Prostate gland (tissue), 2 donors: ENCODE data around the gene CUTC. TPM values are rescaled to one million over a fixed set of nuclear protein-coding genes. Genes with fewer than 3 reads are reported as not detected.

Source experiments
- DNase-seq: peaks from one replicate; pipeline ENCODE4 v3.0.0-alpha.2; 2019; ENCODE audit warnings: low spot score
- H3K27ac ChIP-seq, 2 donors: fragments of 200-600 bp; sonication (generic); 2 replicates each; pipeline ENCODE4 v1.5.1; 2017 to 2019
- H3K27me3 ChIP-seq: fragments of 200-600 bp; sonication (generic); replicated peaks from 2 replicates; pipeline ENCODE4 v1.5.1; 2019; ENCODE audit not compliant: insufficient read depth
- H3K36me3 ChIP-seq, 2 donors: fragments of 200-600 bp; sonication (generic); 1 replicate in 1 of 2; 2 replicates in 1 of 2; pipeline versions ENCODE4 v1.5.1 to v1.8.1; 2017 to 2019
- H3K4me1 ChIP-seq: fragments of 200-600 bp; sonication (generic); replicated peaks from 2 replicates; pipeline ENCODE4 v1.5.1; 2019
- H3K4me3 ChIP-seq, 2 donors: fragments of 200-600 bp; sonication (generic); 2 replicates each; pipeline ENCODE4 v1.5.1; 2017 to 2019
- H3K9me3 ChIP-seq: fragments of 200-600 bp; sonication (generic); 2 replicates; pipeline ENCODE4 v1.5.1; 2017
- CTCF ChIP-seq, 4 experiments: fragments of 200-600 bp in 2 of 4; fragments of 450-650 bp in 2 of 4; sonication (generic) in 2 of 4; IDR thresholded peaks; 1 replicate in 3 of 4; 2 replicates in 1 of 4; pipeline ENCODE4 v1.5.1; 2016 to 2019; ENCODE audit warnings: antibody characterized with exemption in 4 of 4, mild to moderate bottlenecking in 2 of 4, moderate library complexity in 2 of 4
- POLR2A ChIP-seq: fragments of 450-650 bp; IDR thresholded peaks from one replicate; pipeline ENCODE4 v1.6.1; 2016; ENCODE audit warnings: antibody characterized with exemption, mild to moderate bottlenecking
- POLR2AphosphoS5 ChIP-seq: sonication (generic); formaldehyde crosslinking; IDR thresholded peaks from one replicate; pipeline ENCODE4 v1.6.1; 2017; ENCODE audit warnings: antibody characterized with exemption
- WGBS: methylation state at CpG from one replicate; pipeline ENCODE4 v1.1.5; 2018; 5-methylcytosine and 5-hydroxymethylcytosine counted together
- intact Hi-C: fragments of 100-400 bp; cut with DNase I; formaldehyde crosslinking; loops from one replicate; pipeline ENCODE4 v1.14.2; 2022
- total RNA-seq, 2 donors: library from RNA; depleted of rRNA; stranded (reverse); fragments of >200 nt; gene quantifications; one replicate each; pipeline ENCODE4 v1.1.0, GENCODE V29; 2016

Gene CUTC
- total RNA-seq, 2 donors from 2014 or later, result 18.4 to 27.3 TPM

GRCh38 chr10:99760321-99760720, 28.3 kb downstream of the CUTC start:
- Histone ChIP-seq H3K27me3 (no peaks in the 10 kb centered on the region), H3K9me3 (no peaks in the 10 kb centered on the region), H3K27ac (no peak overlapping the region), H3K4me1 (no peaks in the 10 kb centered on the region), H3K4me3 (no peak overlapping the region), H3K36me3 (no peaks in the 10 kb centered on the region)
- no peak for DNase-seq
- WGBS, result 41% methylated on average over 1 of the region's 1 CpG
- intact Hi-C loops, result no loop called here
- TF ChIP-seq POLR2A (no peak), POLR2AphosphoS5 (no peak), CTCF (IDR thresholded peaks at IDR 0.05) (no peak)

- Histone ChIP-seq H3K36me3 (no peaks in the 10 kb centered on the region), H3K9me3 (no peaks in the 10 kb centered on the region), H3K27ac (no peak overlapping the region), H3K27me3 (no peaks in the 10 kb centered on the region), H3K4me3 (no peak overlapping the region), H3K4me1 (no peaks in the 10 kb centered on the region)
- intact Hi-C loops, result no loop called here
- DNase-seq, result no peak
- TF ChIP-seq CTCF (IDR thresholded peaks at IDR 0.05), result no peak
Measured at GRCh38 chr10:99761365-99761764, 29.3 kb downstream of the CUTC start.

GRCh38 chr10:99765672-99766301, 33.8 kb downstream of the CUTC start:
- TF ChIP-seq POLR2AphosphoS5 (no peak), POLR2A (no peak)
- no peak for DNase-seq
- Histone ChIP-seq H3K4me3 (no peak overlapping the region), H3K27me3 (no peaks in the 10 kb centered on the region), H3K9me3 (no peaks in the 10 kb centered on the region), H3K36me3 (no peaks in the 10 kb centered on the region), H3K4me1 (no peaks in the 10 kb centered on the region), H3K27ac (no peak overlapping the region)
- 55% methylated on average over 4 of the region's 4 CpGs for WGBS
- intact Hi-C loops, result no loop called here

GRCh38 chr10:99766302-99766681, 34.3 kb downstream of the CUTC start:
- no peak overlapping the region for H3K27ac ChIP-seq
- 77% methylated on average over 8 of the region's 8 CpGs for WGBS
- H3K4me3 ChIP-seq, result no peak overlapping the region
- no peaks in the 10 kb centered on the region for H3K36me3 ChIP-seq
- TF ChIP-seq POLR2AphosphoS5 (no peak), CTCF (IDR thresholded peaks at IDR 0.05) (no peak), POLR2A (no peak)
- H3K9me3 ChIP-seq, result no peaks in the 10 kb centered on the region
- no peak for DNase-seq
- intact Hi-C loops, result no loop called here
- H3K27me3 ChIP-seq, result no peaks in the 10 kb centered on the region
- H3K4me1 ChIP-seq, result no peaks in the 10 kb centered on the region

- TF ChIP-seq CTCF (IDR thresholded peaks at IDR 0.05), result no peak
- TF ChIP-seq POLR2AphosphoS5, result no peak
- TF ChIP-seq POLR2A, result no peak
- Histone ChIP-seq H3K4me3 (no peak overlapping the region), H3K9me3 (no peaks in the 10 kb centered on the region), H3K36me3 (no peaks in the 10 kb centered on the region), H3K27me3 (no peaks in the 10 kb centered on the region), H3K4me1 (no peaks in the 10 kb centered on the region), H3K27ac (no peak overlapping the region)
- no peak for DNase-seq
- intact Hi-C loops, result no loop called here
- WGBS, result 42% methylated on average over 5 of the region's 5 CpGs
Measured at GRCh38 chr10:99767901-99768300, 35.9 kb downstream of the CUTC start.
